OCI-LY7 (cell line): ENCODE data around the gene SCCPDH.
"Not testable (repeated sequence)": the region's sequence is repeated elsewhere in the genome, so short reads cannot be mapped to it uniquely, and the experiment has no call there.

Source experiments
- CTCF ChIP-seq: fragments of 200-600 bp; sonication (generic); conservative IDR thresholded peaks from 2 replicates; pipeline ENCODE4 v1.5.1; 2014; ENCODE audit warnings: mild to moderate bottlenecking, antibody characterized with exemption, low read length, moderate library complexity, mixed read lengths
- EZH2phosphoT487 ChIP-seq: fragments of 200-600 bp; sonication (generic); IDR thresholded peaks from 2 replicates; pipeline ENCODE4 v1.6.1; 2018; ENCODE audit warnings: low read depth, borderline replicate concordance, mild to moderate bottlenecking, mixed run types, antibody characterized with exemption, low read length, moderate library complexity, mixed read lengths

GRCh38 chr1:246720814-246721213 is 3.4 kb upstream of the SCCPDH start:
- TF ChIP-seq CTCF, EZH2phosphoT487: not testable (repeated sequence)
